ENCODE results near the gene PTK6. TPM values are rescaled to one million over a fixed set of nuclear protein-coding genes. Genes with fewer than 3 reads are reported as not detected.

PTK6 gene
- total RNA-seq, 1 donor from 2014 or later = 4.2 TPM

- Histone ChIP-seq H3K9me3 (no peaks in the 10 kb centered on the region), H3K4me1 (peaks cover 4% of the 10 kb centered on the region), H3K4me3 (no peak overlapping the region), H3K27ac (no peak overlapping the region), H3K36me3 (no peaks in the 10 kb centered on the region), H3K27me3 (ENCODE audit: low read depth) (peaks cover 22% of the 10 kb centered on the region)
- no peak for ATAC-seq
- DNase-seq = no peak
- intact Hi-C loops (cut with DNase I) = no loop called here
- TF ChIP-seq CTCF (IDR thresholded peaks at IDR 0.05) = no peak
Observed at GRCh38 chr20:63549019-63549418, 11.8 kb upstream of the PTK6 start.

GRCh38 chr20:63548542-63548941, 11.4 kb upstream of the PTK6 start:
- Histone ChIP-seq H3K4me1 (peaks cover under 1% of the 10 kb centered on the region), H3K27ac (no peak overlapping the region), H3K36me3 (no peaks in the 10 kb centered on the region), H3K9me3 (no peaks in the 10 kb centered on the region), H3K4me3 (no peak overlapping the region), H3K27me3 (ENCODE audit: low read depth) (peaks cover 22% of the 10 kb centered on the region)
- DNase-seq (no peak), ATAC-seq (no peak)
- intact Hi-C loops (cut with DNase I) = no loop called here
- no peak for TF ChIP-seq CTCF (IDR thresholded peaks at IDR 0.05)

GRCh38 chr20:63547725-63548480, 10.7 kb upstream of the PTK6 start, which contains the start of gene SRMS:
Gene SRMS (minus strand): TSS chr20:63547749. CDS start chr20:63547463, 286 bp downstream.
- no peak for ATAC-seq
- DNase-seq = no peak

GRCh38 chr20:63546956-63547724, 10.0 kb upstream of the PTK6 start:
- H3K27me3 ChIP-seq (ENCODE audit: low read depth) = peaks cover 22% of the 10 kb centered on the region
- ATAC-seq (no peak), DNase-seq (no peak)
- H3K27ac ChIP-seq = no peak overlapping the region
- no peak for TF ChIP-seq CTCF (IDR thresholded peaks at IDR 0.05)
- intact Hi-C loops (cut with DNase I) = no loop called here
- no peaks in the 10 kb centered on the region for H3K4me1 ChIP-seq
- no peak overlapping the region for H3K4me3 ChIP-seq
- no peaks in the 10 kb centered on the region for H3K36me3 ChIP-seq
- H3K9me3 ChIP-seq = no peaks in the 10 kb centered on the region

More at GRCh38 chr20:63547725-63548480, 10.7 kb upstream of the PTK6 start, which contains the start of gene SRMS:
- peaks cover 22% of the 10 kb centered on the region for H3K27me3 ChIP-seq (ENCODE audit: low read depth)
- no peak within 1 kb of the TSS for H3K4me3 ChIP-seq
- no peaks in the 10 kb centered on the region for H3K9me3 ChIP-seq
- no peaks in the 10 kb centered on the region for H3K36me3 ChIP-seq
- H3K4me1 ChIP-seq = no peaks in the 10 kb centered on the region
- H3K27ac ChIP-seq = no peak within 1 kb of the TSS
- intact Hi-C loops (cut with DNase I) = no loop called here
- TF ChIP-seq CTCF (IDR thresholded peaks at IDR 0.05) = no peak

GRCh38 chr20:63546256-63546955, 9.2 kb upstream of the PTK6 start:
- no peaks in the 10 kb centered on the region for H3K9me3 ChIP-seq
- no peak overlapping the region for H3K4me3 ChIP-seq
- ATAC-seq = no peak
- H3K27me3 ChIP-seq (ENCODE audit: low read depth) = peaks cover 22% of the 10 kb centered on the region
- H3K27ac ChIP-seq = no peak overlapping the region
- H3K4me1 ChIP-seq = no peaks in the 10 kb centered on the region
- intact Hi-C loops (cut with DNase I) = no loop called here
- no peak for TF ChIP-seq CTCF (IDR thresholded peaks at IDR 0.05)
- no peak for DNase-seq
- H3K36me3 ChIP-seq = no peaks in the 10 kb centered on the region
